ENCODE measurements around the gene LMO1. TPM values are rescaled to one million over a fixed set of nuclear protein-coding genes. Genes with fewer than 3 reads are reported as not detected.

LMO1 gene
- total RNA-seq, 1 experiment from 2014 or later: not detected

DNA sequence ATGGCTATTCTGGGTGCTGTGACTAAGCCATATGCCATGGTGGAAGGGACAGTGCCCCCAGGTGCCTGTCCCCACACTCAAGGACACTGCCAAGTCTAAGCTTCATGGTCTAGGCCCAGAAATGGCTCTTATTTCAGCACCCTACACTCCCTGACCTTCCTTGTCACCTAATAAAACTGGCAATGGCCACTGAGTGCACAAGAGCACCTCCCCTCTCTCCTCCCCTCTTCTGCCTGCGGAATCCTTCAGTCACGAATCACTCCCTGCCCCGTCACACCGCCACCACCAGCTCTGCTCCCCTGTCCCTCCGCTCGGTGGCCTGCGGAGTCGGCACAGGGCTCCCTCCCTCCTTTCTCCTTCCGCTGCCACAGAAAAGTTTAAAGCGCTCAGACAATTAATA, 19.0 kb upstream of the LMO1 start:
- TF ChIP-seq, protein P1, sequence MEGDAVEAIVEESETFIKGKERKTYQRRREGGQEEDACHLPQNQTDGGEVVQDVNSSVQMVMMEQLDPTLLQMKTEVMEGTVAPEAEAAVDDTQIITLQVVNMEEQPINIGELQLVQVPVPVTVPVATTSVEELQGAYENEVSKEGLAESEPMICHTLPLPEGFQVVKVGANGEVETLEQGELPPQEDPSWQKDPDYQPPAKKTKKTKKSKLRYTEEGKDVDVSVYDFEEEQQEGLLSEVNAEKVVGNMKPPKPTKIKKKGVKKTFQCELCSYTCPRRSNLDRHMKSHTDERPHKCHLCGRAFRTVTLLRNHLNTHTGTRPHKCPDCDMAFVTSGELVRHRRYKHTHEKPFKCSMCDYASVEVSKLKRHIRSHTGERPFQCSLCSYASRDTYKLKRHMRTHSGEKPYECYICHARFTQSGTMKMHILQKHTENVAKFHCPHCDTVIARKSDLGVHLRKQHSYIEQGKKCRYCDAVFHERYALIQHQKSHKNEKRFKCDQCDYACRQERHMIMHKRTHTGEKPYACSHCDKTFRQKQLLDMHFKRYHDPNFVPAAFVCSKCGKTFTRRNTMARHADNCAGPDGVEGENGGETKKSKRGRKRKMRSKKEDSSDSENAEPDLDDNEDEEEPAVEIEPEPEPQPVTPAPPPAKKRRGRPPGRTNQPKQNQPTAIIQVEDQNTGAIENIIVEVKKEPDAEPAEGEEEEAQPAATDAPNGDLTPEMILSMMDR (IDR thresholded peaks at IDR 0.05; ENCODE audit: unreplicated experiment): no peak
- Mint-ChIP-seq H3K27ac (ENCODE audit: low read depth, unreplicated experiment) (no peak overlapping the region), H3K4me1 (ENCODE audit: insufficient read depth, unreplicated experiment) (no peaks in the 10 kb centered on the region), H3K9me3 (ENCODE audit: unreplicated experiment) (no peaks in the 10 kb centered on the region), H3K27me3 (ENCODE audit: insufficient read depth, unreplicated experiment) (no peaks in the 10 kb centered on the region), H3K36me3 (ENCODE audit: insufficient read depth, unreplicated experiment) (no peaks in the 10 kb centered on the region), H3K4me3 (ENCODE audit: unreplicated experiment) (no peak overlapping the region)
- DNase-seq (ENCODE audit: unreplicated experiment): no peak
- intact Hi-C loops (cut with micrococcal nuclease): no loop called here
- no TSS peak for BruUV-seq (replicated peaks)
- ChIA-PET POLR2A (interaction anchor here (1.0 kb wide), 1 partner anchor 243 kb away, joined by 4 read pairs; no protein-coding TSS in a partner anchor), CTCF (no interaction called here)

GRCh38 chr11:8281266-8281665, 17.6 kb upstream of the LMO1 start:
- no TSS peak for BruUV-seq (replicated peaks)
- H3K27me3 Mint-ChIP-seq (ENCODE audit: insufficient read depth, unreplicated experiment): no peaks in the 10 kb centered on the region
- H3K27ac Mint-ChIP-seq (ENCODE audit: low read depth, unreplicated experiment): no peak overlapping the region

DNA sequence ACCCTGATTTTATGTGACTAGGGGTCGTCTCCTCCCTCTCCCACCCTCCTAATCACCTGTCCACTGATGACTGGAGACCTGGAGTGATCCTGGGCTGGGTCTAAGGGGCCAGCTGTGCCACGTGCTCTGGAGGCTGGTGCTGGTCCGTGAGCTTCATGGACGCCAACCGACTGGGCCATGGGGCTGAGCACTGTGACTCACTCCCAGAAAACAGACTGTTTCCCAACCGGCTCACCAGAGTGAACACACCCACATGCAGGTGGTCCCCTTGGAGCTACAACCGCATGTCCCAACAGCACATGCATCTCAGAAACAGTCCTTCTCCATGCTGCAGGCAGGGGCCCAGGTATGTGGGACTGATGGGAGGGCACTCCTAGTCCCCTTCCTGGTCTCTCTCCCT, 14.0 kb upstream of the LMO1 start:
- ChIA-PET POLR2A (interaction anchor here (0.6 to 1.5 kb wide), 3 partner anchors 15 to 660 kb away, joined by 3 to 4 read pairs (median 3); no protein-coding TSS in a partner anchor), CTCF (interaction anchor here (0.8 to 4.9 kb wide), 4 partner anchors 10 to 60 kb away, joined by 4 to 39 read pairs (median 4); partner anchors contain the start of gene LMO1)
- no TSS peak for BruUV-seq (replicated peaks)
- Mint-ChIP-seq H3K36me3 (ENCODE audit: insufficient read depth, unreplicated experiment) (no peaks in the 10 kb centered on the region), H3K4me3 (ENCODE audit: unreplicated experiment) (no peak overlapping the region), H3K9me3 (ENCODE audit: unreplicated experiment) (peaks cover 14% of the 10 kb centered on the region), H3K27ac (ENCODE audit: low read depth, unreplicated experiment) (no peak overlapping the region), H3K27me3 (ENCODE audit: insufficient read depth, unreplicated experiment) (peaks cover 10% of the 10 kb centered on the region), H3K4me1 (ENCODE audit: insufficient read depth, unreplicated experiment) (no peaks in the 10 kb centered on the region)
- TF ChIP-seq, protein P1 (IDR thresholded peaks at IDR 0.05; ENCODE audit: unreplicated experiment): no peak
- intact Hi-C loops (cut with micrococcal nuclease): no loop called here
- peak; percentile 40 for DNase-seq (ENCODE audit: unreplicated experiment)

More at GRCh38 chr11:8281266-8281665, 17.6 kb upstream of the LMO1 start:
- ChIA-PET POLR2A (no interaction called here), CTCF (no interaction called here)
- no peak overlapping the region for H3K4me3 Mint-ChIP-seq (ENCODE audit: unreplicated experiment)
- no peaks in the 10 kb centered on the region for H3K9me3 Mint-ChIP-seq (ENCODE audit: unreplicated experiment)
- H3K4me1 Mint-ChIP-seq (ENCODE audit: insufficient read depth, unreplicated experiment): no peaks in the 10 kb centered on the region
- intact Hi-C loops (cut with micrococcal nuclease): no loop called here
- TF ChIP-seq, protein P1 (IDR thresholded peaks at IDR 0.05; ENCODE audit: unreplicated experiment): no peak
- H3K36me3 Mint-ChIP-seq (ENCODE audit: insufficient read depth, unreplicated experiment): no peaks in the 10 kb centered on the region
- DNase-seq (ENCODE audit: unreplicated experiment): no peak

DNA sequence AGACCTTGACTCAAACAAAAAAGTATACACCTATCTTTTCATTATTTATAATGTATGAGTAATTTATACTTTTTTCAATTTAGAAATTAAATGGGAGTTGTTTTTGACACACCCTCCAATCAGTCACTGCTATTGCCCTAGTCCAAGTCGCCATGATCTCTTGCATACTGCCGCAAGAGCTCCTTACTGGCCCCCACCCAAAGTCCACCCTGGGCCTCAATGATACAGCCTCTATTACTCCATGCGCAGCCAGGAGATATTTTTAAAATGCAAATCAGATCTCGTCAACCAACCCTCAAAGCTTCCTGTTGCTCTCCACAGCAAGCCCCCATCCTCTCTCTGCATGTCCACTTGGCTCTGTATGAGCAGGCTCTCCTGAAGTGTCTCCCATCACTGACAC, 12.8 kb upstream of the LMO1 start:
- Mint-ChIP-seq H3K4me1 (ENCODE audit: insufficient read depth, unreplicated experiment) (no peaks in the 10 kb centered on the region), H3K27me3 (ENCODE audit: insufficient read depth, unreplicated experiment) (peaks cover 17% of the 10 kb centered on the region), H3K4me3 (ENCODE audit: unreplicated experiment) (no peak overlapping the region), H3K27ac (ENCODE audit: low read depth, unreplicated experiment) (no peak overlapping the region), H3K36me3 (ENCODE audit: insufficient read depth, unreplicated experiment) (no peaks in the 10 kb centered on the region), H3K9me3 (ENCODE audit: unreplicated experiment) (peaks cover 14% of the 10 kb centered on the region)
- TF ChIP-seq, protein P1 (IDR thresholded peaks at IDR 0.05; ENCODE audit: unreplicated experiment): no peak
- no TSS peak for BruUV-seq (replicated peaks)
- DNase-seq (ENCODE audit: unreplicated experiment): no peak
- POLR2A ChIA-PET: no interaction called here
- CTCF ChIA-PET: interaction anchor here (0.7 to 4.9 kb wide), 4 partner anchors 11 to 56 kb away, joined by 3 to 39 read pairs (median 4); partner anchors contain the start of gene LMO1
- intact Hi-C loops (cut with micrococcal nuclease): no loop called here
